Esophagus (tissue), 2 donors: ENCODE measurements around the gene TTC39A. TPM values are rescaled to one million over a fixed set of nuclear protein-coding genes. Genes with fewer than 3 reads are reported as not detected.
"Not testable (repeated sequence)": the region's sequence is repeated elsewhere in the genome, so short reads cannot be mapped to it uniquely, and the experiment has no call there.

Experiments
- H3K27ac ChIP-seq, 2 donors: one replicate each; pipeline ENCODE4 v1.5.1; 2013; ENCODE audit warnings: low read depth in 2 of 2, mild to moderate bottlenecking in 2 of 2, inconsistent platforms in 1 of 2, low read length in 1 of 2, moderate library complexity in 1 of 2
- H3K27me3 ChIP-seq, 2 donors: one replicate each; pipeline ENCODE4 v1.6.1; 2013; ENCODE audit warnings: low read length in 2 of 2, control low read depth in 1 of 2, mild to moderate bottlenecking in 1 of 2; ENCODE audit not compliant: insufficient read depth in 2 of 2, control insufficient read depth in 1 of 2
- H3K36me3 ChIP-seq, 2 donors: one replicate each; pipeline ENCODE4 v1.6.1; 2013; ENCODE audit warnings: low read length in 1 of 2; ENCODE audit not compliant: control insufficient read depth in 2 of 2, insufficient read depth in 2 of 2
- H3K4me1 ChIP-seq, 2 donors: one replicate each; pipeline ENCODE4 v1.6.1; 2013; ENCODE audit warnings: low read length in 1 of 2; ENCODE audit not compliant: control insufficient read depth in 2 of 2, insufficient read depth in 2 of 2
- H3K4me3 ChIP-seq, 2 donors: one replicate each; pipeline ENCODE4 v1.5.1; 2013; ENCODE audit warnings: low read length in 2 of 2, mild to moderate bottlenecking in 2 of 2, low read depth in 1 of 2, moderate library complexity in 1 of 2
- H3K9me3 ChIP-seq, 2 donors: one replicate each; pipeline ENCODE4 v1.6.1; 2013; ENCODE audit warnings: mild to moderate bottlenecking in 2 of 2, low read depth in 1 of 2, low read length in 1 of 2, moderate library complexity in 1 of 2; ENCODE audit not compliant: control insufficient read depth in 2 of 2, insufficient read depth in 1 of 2
- WGBS, 2 donors: extraction: QIAGEN DNeasy Blood & Tissue Kit; methylation state at CpG; one replicate each; pipeline ENCODE4 v1.1.7; 2013; 5-methylcytosine and 5-hydroxymethylcytosine counted together
- polyA plus RNA-seq, 2 donors: library from polyadenylated mRNA; stranded (reverse); fragments of 200-250 nt; gene quantifications; one replicate each; pipeline ENCODE4 v1.2.3, GENCODE V29; 2013
- donor health status: healthy with polysubstance abuse.
- donor health status: Bipolar disorder and iron deficiency.

The TTC39A gene
- polyA plus RNA-seq, 2 donors = 11.1 to 20.6 TPM

DNA sequence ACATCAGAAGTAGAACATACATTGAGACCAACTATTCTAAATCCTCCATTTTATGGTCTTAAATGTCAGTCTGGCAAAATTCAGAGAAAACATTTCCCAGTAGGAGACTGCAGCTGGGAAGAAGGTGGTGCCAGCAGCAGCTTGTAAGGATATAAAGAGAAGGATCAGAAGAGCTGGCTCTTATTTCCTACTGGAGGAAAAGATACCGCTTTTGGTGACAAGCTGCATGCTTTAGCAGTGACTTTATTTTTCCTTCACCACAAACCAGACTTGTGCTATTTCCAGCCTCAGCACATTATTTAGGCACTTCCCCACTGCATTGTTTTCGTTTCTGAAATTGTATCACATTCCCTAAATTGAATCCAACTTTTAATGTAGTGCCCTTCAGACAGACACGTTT, 65.9 kb downstream of the TTC39A start:
- Histone ChIP-seq H3K27ac (no peak overlapping the region), H3K27me3 (no peaks in the 10 kb centered on the region), H3K9me3 (no peaks in the 10 kb centered on the region), H3K4me3 (no peak overlapping the region), H3K36me3 (no peaks in the 10 kb centered on the region), H3K4me1 (no peaks in the 10 kb centered on the region)
- WGBS, 2 donors = 18 to 31% methylated on average over 3 of the region's 3 CpGs

DNA sequence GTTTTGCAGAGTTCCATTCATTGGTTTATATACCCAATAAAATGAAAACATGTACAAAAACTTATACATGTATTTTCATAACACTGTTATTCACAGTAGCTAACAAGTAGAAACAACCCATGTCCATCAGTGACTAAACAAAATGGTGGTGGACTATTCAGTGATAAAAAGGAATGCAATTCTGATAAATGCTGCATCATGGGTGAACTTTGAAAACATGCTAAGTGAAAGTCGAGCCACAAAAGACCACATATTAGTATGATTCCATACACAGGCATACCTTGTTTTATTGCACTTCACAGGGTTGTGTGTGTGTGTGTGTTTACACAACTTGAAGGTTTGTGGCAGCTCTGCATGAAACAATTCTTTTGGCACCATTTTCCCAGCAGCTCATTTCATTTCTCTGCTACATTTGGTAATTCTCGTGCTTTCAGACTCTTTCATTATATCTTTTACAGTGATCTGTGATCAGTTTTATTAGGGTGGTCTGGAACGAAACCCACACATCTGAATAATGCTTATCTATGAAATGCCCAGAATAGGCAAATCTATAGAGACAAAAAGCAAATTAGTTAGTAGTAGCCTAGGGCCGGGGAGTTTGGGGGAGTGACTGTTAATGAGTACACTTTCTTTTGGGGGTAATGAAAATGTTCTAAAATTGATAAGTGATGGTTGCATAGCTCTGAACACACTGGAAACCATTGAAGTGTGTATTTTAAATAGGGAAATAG, 67.0 kb downstream of the TTC39A start:
- 89 to 90% methylated on average over 4 of the region's 4 CpGs for WGBS, 2 donors
- H3K4me1 ChIP-seq = no peaks in the 10 kb centered on the region
- no peak overlapping the region for H3K27ac ChIP-seq
- H3K4me3 ChIP-seq = no peak overlapping the region
- no peaks in the 10 kb centered on the region for H3K27me3 ChIP-seq
- H3K36me3 ChIP-seq = no peaks in the 10 kb centered on the region
- H3K9me3 ChIP-seq = no peaks in the 10 kb centered on the region

DNA sequence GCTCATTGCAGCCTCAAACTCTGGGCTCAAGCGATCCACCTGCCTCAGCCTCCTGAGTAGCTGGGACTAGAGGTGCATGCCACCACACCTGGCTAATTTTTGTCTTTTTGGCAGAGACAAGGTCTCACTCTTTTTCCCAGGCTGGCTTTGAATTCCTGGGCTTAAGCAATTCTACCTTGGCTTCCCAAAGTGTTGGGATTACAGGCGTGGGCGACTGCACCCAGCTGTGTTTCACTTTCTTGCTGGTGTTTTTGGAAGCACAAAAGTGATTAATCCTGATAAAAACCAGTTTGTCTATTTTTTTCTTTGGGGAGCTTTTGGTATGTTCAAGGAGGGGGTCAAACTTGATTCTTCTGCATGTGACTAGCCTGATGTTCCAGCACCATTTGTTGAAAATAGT, 75.0 kb downstream of the TTC39A start:
- no peak overlapping the region for H3K27ac ChIP-seq
- no peaks in the 10 kb centered on the region for H3K4me1 ChIP-seq
- 50 to 63% methylated on average over 3 of the region's 3 CpGs for WGBS, 2 donors

DNA sequence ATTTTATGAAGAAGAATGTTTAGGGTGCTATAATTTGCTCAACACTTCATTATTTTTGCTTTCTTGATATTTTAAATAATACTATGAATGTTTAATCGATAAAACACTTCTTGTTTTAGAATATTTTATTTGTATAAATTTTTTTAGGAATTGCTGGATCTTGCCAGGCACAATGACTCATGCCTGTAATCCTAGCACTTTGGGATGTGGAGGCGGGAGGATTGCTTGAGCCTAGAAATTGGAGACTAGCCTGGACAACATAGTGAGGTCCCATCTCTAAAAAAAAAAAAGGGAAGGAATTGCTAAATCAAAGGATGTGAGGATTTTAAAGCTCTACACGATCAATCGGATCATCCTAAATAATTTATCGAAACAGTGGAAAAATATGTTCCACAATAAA, 76.7 kb downstream of the TTC39A start:
- Histone ChIP-seq H3K27me3 (no peaks in the 10 kb centered on the region), H3K4me3 (no peak overlapping the region), H3K36me3 (no peaks in the 10 kb centered on the region), H3K9me3 (no peaks in the 10 kb centered on the region), H3K4me1 (no peaks in the 10 kb centered on the region), H3K27ac (no peak overlapping the region)
- 78 to 88% methylated on average over 5 of the region's 5 CpGs for WGBS, 2 donors

More for the DNA sequence above, 75.0 kb downstream of the TTC39A start:
- Histone ChIP-seq H3K36me3 (no peaks in the 10 kb centered on the region), H3K9me3 (no peaks in the 10 kb centered on the region), H3K4me3 (no peak overlapping the region), H3K27me3 (no peaks in the 10 kb centered on the region)

DNA sequence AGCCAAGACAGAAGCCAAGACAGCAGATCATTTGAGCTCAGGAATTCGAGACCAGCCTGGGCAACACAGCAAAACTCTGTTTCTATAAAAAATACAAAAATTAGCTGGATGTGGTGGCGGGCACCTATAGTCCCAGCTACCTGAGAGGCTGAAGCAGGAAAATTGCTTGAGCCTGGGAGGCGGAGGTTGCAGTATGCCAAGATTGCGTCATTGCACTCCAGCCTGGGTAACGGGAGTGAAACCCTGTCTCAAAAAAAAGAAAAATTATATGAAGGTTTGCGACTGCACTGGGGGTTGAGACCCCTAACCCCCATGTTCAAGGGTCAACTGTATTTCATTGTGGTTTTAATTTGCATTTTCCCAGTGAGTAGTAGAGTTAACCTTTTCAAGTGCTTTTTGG, 78.0 kb downstream of the TTC39A start:
- H3K4me1 ChIP-seq = no peaks in the 10 kb centered on the region
- H3K4me3 ChIP-seq = no peak overlapping the region

DNA sequence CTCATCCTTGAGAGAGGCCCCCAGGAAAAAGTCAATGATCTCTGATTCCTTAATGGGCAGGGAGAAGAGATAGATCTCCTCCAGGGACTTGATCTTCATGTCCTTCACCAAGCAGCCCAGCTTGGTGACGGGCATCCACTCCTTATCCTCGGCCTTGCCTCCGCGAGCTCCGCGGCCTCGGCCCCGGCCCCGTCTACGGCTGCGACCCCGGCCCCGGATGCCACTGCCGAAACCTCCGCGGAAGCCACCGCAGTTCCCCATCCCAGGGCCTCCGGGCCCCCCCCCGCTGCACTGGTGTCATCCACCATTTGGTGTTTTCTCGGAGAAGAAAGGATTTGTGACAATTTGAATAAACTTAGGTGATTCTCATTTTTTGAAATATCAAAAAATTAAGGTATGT, 79.2 kb downstream of the TTC39A start:
- 98% methylated on average over 20 of the region's 20 CpGs for WGBS, 2 donors
- H3K9me3 ChIP-seq, H3K36me3 ChIP-seq, H3K4me3 ChIP-seq, H3K27me3 ChIP-seq, H3K4me1 ChIP-seq, H3K27ac ChIP-seq: not testable (repeated sequence)

More for the DNA sequence above, 78.0 kb downstream of the TTC39A start:
- no peaks in the 10 kb centered on the region for H3K9me3 ChIP-seq
- H3K27ac ChIP-seq = no peak overlapping the region
- H3K27me3 ChIP-seq = no peaks in the 10 kb centered on the region
- no peaks in the 10 kb centered on the region for H3K36me3 ChIP-seq
- 91 to 92% methylated on average over 6 of the region's 6 CpGs for WGBS, 2 donors

DNA sequence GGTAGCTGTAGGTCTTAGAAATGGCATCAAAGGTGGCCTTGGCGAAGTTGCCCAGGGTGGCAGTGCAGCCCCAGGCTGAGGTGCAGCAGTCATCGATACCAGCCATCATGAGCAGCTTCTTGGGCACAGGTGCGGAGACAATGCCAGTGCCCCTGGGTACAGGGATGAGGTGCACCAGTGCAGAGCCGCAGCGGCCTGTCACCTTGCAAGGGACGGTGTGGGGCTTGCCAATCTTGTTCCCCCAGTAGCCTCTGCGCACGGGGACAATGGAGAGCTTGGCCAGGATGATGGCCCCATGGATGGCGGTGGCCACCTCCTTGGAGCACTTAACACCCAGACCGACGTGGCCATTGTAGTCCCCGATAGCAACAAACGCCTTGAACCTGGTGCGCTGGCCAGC, 79.6 kb downstream of the TTC39A start:
- H3K4me3 ChIP-seq, H3K36me3 ChIP-seq, H3K9me3 ChIP-seq, H3K27ac ChIP-seq, H3K4me1 ChIP-seq, H3K27me3 ChIP-seq: not testable (repeated sequence)
- 96 to 99% methylated on average over 14 of the region's 14 CpGs for WGBS, 2 donors

DNA sequence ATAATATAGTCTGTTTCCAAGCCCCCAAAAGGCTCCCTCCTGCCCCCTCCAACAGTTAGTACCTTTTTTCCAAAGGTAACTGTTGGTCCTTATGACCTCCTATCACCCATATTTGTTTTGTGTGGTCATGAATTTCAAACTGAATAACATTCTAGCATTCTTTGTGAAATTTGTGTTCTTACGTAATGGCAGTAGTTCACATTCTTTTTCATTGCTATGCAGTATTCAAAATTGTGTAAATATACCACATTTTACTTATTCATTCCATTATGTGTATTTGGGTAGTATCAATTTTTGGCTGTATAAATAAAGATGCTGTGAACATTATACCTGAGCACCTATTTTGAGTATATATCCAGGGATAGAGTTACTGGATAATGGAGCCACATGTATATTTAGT, 80.9 kb downstream of the TTC39A start:
- no peaks in the 10 kb centered on the region for H3K9me3 ChIP-seq
- no peak overlapping the region for H3K4me3 ChIP-seq
- H3K4me1 ChIP-seq = no peaks in the 10 kb centered on the region
- WGBS, 2 donors = 93 to 96% methylated on average over 1 of the region's 1 CpG
- no peak overlapping the region for H3K27ac ChIP-seq
- no peaks in the 10 kb centered on the region for H3K36me3 ChIP-seq
- H3K27me3 ChIP-seq = no peaks in the 10 kb centered on the region

DNA sequence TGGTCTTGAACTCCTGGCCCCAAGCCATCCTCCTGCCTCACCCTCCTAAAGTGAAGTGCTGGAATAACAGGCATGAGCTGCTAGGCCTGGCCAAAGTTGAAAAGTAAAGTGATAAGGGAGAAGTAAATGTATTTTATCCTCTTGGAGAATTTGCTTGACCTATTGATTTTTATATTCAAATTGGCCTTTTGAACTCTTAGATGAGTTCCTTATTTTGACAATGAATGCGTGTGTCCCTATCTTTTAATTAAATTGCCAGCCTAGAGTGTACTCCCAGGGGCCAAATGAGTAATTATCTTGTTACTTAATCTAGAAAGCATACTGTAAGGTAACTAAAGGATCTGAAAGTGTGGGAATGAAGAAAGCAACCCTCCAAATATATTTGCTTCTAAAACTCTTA, 82.9 kb downstream of the TTC39A start:
- Histone ChIP-seq H3K9me3 (no peaks in the 10 kb centered on the region), H3K36me3 (no peaks in the 10 kb centered on the region), H3K27ac (no peak overlapping the region), H3K4me1 (no peaks in the 10 kb centered on the region), H3K4me3 (no peak overlapping the region), H3K27me3 (no peaks in the 10 kb centered on the region)
- 53 to 64% methylated on average over 1 of the region's 1 CpG for WGBS, 2 donors

DNA sequence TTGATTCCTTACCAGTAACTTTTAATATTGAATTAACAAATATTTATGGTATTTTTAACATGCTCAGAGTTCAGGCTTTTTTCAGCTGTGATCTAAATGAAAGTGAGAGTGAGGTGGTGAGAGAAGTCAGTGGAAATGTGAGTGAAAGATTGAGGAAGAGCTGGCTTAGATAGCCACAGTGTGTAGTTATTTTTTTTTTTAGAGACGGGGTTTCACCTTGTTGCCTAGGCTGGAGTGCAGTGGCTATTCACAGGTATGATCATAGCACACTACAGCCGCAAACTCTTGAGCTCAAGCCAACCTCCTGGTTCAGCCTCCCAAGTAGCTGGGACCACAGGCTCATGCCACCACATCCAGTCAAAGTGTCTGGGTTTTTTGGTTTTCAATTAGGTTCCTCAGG, 83.3 kb downstream of the TTC39A start:
- H3K9me3 ChIP-seq = no peaks in the 10 kb centered on the region
- H3K27me3 ChIP-seq = no peaks in the 10 kb centered on the region
- 79 to 93% methylated on average over 2 of the region's 2 CpGs for WGBS, 2 donors
- no peaks in the 10 kb centered on the region for H3K4me1 ChIP-seq
- no peak overlapping the region for H3K4me3 ChIP-seq
- no peaks in the 10 kb centered on the region for H3K36me3 ChIP-seq
- no peak overlapping the region for H3K27ac ChIP-seq
